ENCODE data around the gene EHBP1.

EHBP1 gene

GRCh38 chr2:62897187-62897827, 191.8 kb downstream of the EHBP1 start:
- Histone ChIP-seq H3K4me2 (ENCODE audit: low read length) (no peak overlapping the region), H2AFZ (ENCODE audit: low read length) (no peak overlapping the region), H3K79me2 (ENCODE audit: insufficient read depth, low read length) (no peaks in the 10 kb centered on the region), H3K9ac (ENCODE audit: low read length) (no peak overlapping the region), H3K27ac (ENCODE audit: low read depth, low read length, poor library complexity, severe bottlenecking) (no peak overlapping the region), H3K9me2 (ENCODE audit: low read depth, low read length) (no peaks in the 10 kb centered on the region), H3K9me3 (ENCODE audit: low read length) (no peaks in the 10 kb centered on the region), H3K27me3 (ENCODE audit: insufficient read depth, low read length) (no peaks in the 10 kb centered on the region), H3F3A (ENCODE audit: insufficient read depth, low read length) (no peaks in the 10 kb centered on the region), H3K4me1 (ENCODE audit: insufficient read depth, low read length, severe bottlenecking) (no peaks in the 10 kb centered on the region), H4K20me1 (ENCODE audit: insufficient read depth, low read length) (no peaks in the 10 kb centered on the region), H3K36me3 (ENCODE audit: insufficient read depth, low read length) (no peaks in the 10 kb centered on the region), H3K4me3 (ENCODE audit: low read depth, low read length, poor library complexity, severe bottlenecking) (no peak overlapping the region)
- TF ChIP-seq CTCF (IDR thresholded peaks at IDR 0.05; ENCODE audit: low read length) (no peak), EZH2 (IDR thresholded peaks at IDR 0.05; ENCODE audit: borderline replicate concordance, low read length) (no peak)

GRCh38 chr2:62904344-62904743, 198.8 kb downstream of the EHBP1 start:
- no peaks in the 10 kb centered on the region for H3K36me3 ChIP-seq (ENCODE audit: insufficient read depth, low read length)

GRCh38 chr2:62908145-62908544, 202.6 kb downstream of the EHBP1 start:
- no peak for TF ChIP-seq CTCF (IDR thresholded peaks at IDR 0.05; ENCODE audit: low read length)
- TF ChIP-seq EZH2 (IDR thresholded peaks at IDR 0.05; ENCODE audit: borderline replicate concordance, low read length), result no peak
- Histone ChIP-seq H3K79me2 (ENCODE audit: insufficient read depth, low read length) (no peaks in the 10 kb centered on the region), H2AFZ (ENCODE audit: low read length) (no peak overlapping the region)

More at GRCh38 chr2:62904344-62904743, 198.8 kb downstream of the EHBP1 start:
- Histone ChIP-seq H3K4me3 (ENCODE audit: low read depth, low read length, poor library complexity, severe bottlenecking) (no peak overlapping the region), H3K4me1 (ENCODE audit: insufficient read depth, low read length, severe bottlenecking) (no peaks in the 10 kb centered on the region), H3K27ac (ENCODE audit: low read depth, low read length, poor library complexity, severe bottlenecking) (no peak overlapping the region), H3F3A (ENCODE audit: insufficient read depth, low read length) (no peaks in the 10 kb centered on the region), H3K27me3 (ENCODE audit: insufficient read depth, low read length) (no peaks in the 10 kb centered on the region), H3K4me2 (ENCODE audit: low read length) (no peak overlapping the region), H3K9me3 (ENCODE audit: low read length) (no peaks in the 10 kb centered on the region), H2AFZ (ENCODE audit: low read length) (no peak overlapping the region), H3K9me2 (ENCODE audit: low read depth, low read length) (no peaks in the 10 kb centered on the region), H3K79me2 (ENCODE audit: insufficient read depth, low read length) (no peaks in the 10 kb centered on the region), H4K20me1 (ENCODE audit: insufficient read depth, low read length) (no peaks in the 10 kb centered on the region), H3K9ac (ENCODE audit: low read length) (no peak overlapping the region)
- TF ChIP-seq EZH2 (IDR thresholded peaks at IDR 0.05; ENCODE audit: borderline replicate concordance, low read length) (no peak), CTCF (IDR thresholded peaks at IDR 0.05; ENCODE audit: low read length) (no peak)

More at GRCh38 chr2:62908145-62908544, 202.6 kb downstream of the EHBP1 start:
- no peaks in the 10 kb centered on the region for H3K9me3 ChIP-seq (ENCODE audit: low read length)
- no peaks in the 10 kb centered on the region for H3F3A ChIP-seq (ENCODE audit: insufficient read depth, low read length)
- no peaks in the 10 kb centered on the region for H4K20me1 ChIP-seq (ENCODE audit: insufficient read depth, low read length)
- H3K9ac ChIP-seq (ENCODE audit: low read length), result no peak overlapping the region
- no peaks in the 10 kb centered on the region for H3K27me3 ChIP-seq (ENCODE audit: insufficient read depth, low read length)
- H3K27ac ChIP-seq (ENCODE audit: low read depth, low read length, poor library complexity, severe bottlenecking), result no peak overlapping the region
- no peak overlapping the region for H3K4me3 ChIP-seq (ENCODE audit: low read depth, low read length, poor library complexity, severe bottlenecking)
- H3K36me3 ChIP-seq (ENCODE audit: insufficient read depth, low read length), result no peaks in the 10 kb centered on the region
- H3K4me2 ChIP-seq (ENCODE audit: low read length), result no peak overlapping the region
- no peaks in the 10 kb centered on the region for H3K9me2 ChIP-seq (ENCODE audit: low read depth, low read length)
- H3K4me1 ChIP-seq (ENCODE audit: insufficient read depth, low read length, severe bottlenecking), result no peaks in the 10 kb centered on the region
